Stomach (tissue), 4 donors: ENCODE measurements around the gene ABRACL.

ENCODE experiments used
- CTCF ChIP-seq, 7 experiments: fragments of 450-650 bp in 4 of 7; fragments of 200-600 bp in 3 of 7; sonication (generic) in 3 of 7; IDR thresholded peaks; one replicate each; pipeline ENCODE4 v1.5.1; 2016 to 2019; ENCODE audit warnings: antibody characterized with exemption in 7 of 7, control low read depth in 2 of 7, mild to moderate bottlenecking in 1 of 7
- POLR2AphosphoS5 ChIP-seq, 3 donors: sonication (generic); formaldehyde crosslinking; IDR thresholded peaks; one replicate each; pipeline ENCODE4 v1.6.1; 2016; ENCODE audit warnings: antibody characterized with exemption in 3 of 3

GRCh38 chr6:139091826-139092225, 63.3 kb downstream of the ABRACL start:
- TF ChIP-seq CTCF (IDR thresholded peaks at IDR 0.05) = no peak
- no peak for TF ChIP-seq POLR2AphosphoS5 (IDR thresholded peaks at IDR 0.05)
